Measurements from ENCODE around the gene CYFIP1. TPM values are rescaled to one million over a fixed set of nuclear protein-coding genes. Genes with fewer than 3 reads are reported as not detected.

Gene CYFIP1
- total RNA-seq, 1 donor from 2014 or later, result 14.5 TPM

GRCh38 chr15:22891426-22892210, 88.5 kb downstream of the CYFIP1 start:
- intact Hi-C loops (cut with micrococcal nuclease), result no loop called here

GRCh38 chr15:22890296-22890695, 89.9 kb downstream of the CYFIP1 start:
- intact Hi-C loops (cut with micrococcal nuclease), result no loop called here

DNA sequence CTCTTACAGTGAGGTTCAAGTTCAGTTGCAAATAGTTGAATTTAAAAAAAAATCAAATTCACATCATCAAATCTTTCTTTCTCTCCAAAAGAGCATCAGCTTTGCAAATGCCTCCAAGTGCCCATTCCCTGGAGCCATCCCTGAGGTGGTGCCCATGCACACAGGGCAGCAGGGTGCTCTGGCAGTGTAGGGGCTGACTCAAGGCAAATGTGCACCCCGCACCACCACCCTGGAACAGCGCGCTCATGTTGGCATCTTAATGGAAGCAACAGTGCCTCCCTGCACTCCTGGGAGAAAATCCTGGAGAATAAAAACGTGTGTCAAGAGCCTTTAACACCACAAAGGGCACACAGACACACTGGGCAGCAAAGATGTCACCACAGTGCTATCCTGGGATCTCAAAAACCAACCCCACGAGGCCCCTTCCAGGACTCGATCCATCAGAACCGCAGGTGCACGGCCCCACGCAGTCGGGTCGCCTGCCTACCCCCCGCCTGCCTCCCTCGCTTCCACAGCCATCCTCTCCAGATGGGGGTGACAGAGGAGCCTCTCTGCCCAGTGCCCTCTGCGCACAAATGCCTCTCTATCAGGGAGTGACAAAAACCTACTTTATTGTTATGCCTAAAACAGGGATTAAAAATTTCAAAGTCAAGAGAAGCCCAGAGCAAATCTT, 90.9 kb downstream of the CYFIP1 start:
- intact Hi-C loops (cut with micrococcal nuclease), result no loop called here

- intact Hi-C loops (cut with micrococcal nuclease), result no loop called here
Measured at GRCh38 chr15:22888120-22888859, 91.9 kb downstream of the CYFIP1 start.

DNA sequence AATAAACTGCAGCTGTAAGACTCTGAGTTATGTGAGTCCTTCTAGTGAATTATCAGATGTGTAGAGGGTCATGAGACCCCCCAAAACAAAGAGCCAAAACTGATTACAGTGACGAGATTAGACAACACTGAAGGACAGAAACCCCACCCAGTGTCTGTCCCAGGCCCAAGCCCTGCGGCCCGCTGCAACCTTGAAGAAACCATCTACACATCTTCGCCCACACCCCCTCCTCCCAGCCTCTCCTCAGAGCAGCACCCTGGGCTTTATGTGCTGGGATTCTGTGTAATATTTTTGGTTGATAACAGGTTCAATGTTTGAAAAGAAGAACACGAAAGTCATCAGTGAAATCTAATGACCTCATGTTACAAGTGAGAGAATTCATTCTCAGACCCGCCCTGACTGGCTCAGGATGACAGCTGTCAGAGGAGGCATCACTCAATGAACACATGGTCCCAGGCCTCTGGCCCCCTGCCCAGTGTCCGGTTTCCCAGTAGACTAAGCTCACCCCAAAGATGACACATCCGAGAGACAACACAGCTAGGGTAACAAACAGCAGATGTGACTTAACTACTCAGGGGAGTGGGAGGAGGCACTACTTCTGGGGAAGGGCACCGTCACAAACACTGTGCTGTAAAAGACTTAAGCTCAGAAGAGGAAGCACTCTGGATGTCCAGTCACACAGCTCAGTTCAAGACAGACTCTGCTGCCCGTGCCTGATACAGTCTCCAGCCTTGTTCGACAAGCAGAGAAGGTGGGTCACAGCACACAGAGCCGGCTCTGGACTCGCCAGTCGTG, 92.8 kb downstream of the CYFIP1 start:
- intact Hi-C loops (cut with micrococcal nuclease), result no loop called here

DNA sequence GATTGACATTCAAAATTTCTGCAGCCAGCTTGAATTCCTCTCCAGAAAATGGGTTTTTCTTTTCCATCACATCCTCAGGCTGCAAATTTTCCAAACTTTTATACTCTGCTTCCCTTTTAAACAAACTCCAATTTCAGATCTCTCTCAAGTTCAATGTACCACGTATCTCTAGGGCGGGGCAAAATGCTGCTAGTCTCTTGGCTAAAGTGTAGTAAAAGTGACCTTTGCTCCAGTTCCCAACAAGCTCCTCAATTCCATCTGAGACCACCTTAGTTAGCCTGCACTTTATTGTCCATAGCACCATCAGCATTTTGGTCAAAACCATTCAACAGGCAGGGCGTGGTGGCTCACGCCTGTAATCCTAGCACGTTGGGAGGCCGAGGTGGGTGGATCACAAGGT, 95.0 kb downstream of the CYFIP1 start:
- intact Hi-C loops (cut with micrococcal nuclease), result no loop called here

DNA sequence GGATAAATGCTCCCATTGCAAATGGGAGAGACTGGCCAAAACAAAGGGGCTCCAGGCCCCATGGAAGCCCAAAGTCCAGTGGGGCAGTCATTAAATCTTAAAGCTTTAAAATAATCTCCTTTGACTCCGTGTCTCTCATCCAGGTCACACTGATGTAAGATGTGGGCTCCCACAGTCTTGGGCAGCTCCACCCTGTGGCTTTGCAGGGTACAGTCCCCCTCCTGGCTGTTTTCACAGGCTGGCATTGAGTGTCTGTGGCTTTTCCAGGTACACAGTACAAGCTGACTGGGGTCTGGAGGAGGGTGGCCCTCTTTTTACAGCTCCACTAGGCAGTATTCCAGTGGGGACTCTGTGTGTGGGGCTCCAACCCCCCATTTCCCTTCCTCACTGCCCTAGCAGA, 95.8 kb downstream of the CYFIP1 start:
- intact Hi-C loops (cut with micrococcal nuclease), result no loop called here

DNA sequence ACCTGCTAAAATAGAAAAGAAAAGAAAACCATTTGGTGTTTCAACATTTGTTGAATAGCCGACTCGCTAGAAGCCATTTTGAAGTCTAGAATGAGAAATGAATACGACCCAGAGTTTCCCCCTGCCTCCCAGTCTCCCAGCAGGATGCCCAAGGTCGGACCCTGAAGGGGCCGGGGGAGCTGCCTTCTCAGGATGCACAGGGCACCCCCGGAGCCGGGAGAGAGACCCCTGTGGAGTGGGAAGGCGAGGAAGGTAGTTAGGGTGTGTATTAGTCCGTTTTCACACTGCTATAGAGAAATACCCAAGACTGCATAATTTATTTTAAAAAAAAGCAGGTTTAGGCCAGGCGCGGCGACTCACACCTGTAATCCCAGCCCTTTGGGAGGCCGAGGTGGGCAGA, 97.0 kb downstream of the CYFIP1 start:
- intact Hi-C loops (cut with micrococcal nuclease), result no loop called here

DNA sequence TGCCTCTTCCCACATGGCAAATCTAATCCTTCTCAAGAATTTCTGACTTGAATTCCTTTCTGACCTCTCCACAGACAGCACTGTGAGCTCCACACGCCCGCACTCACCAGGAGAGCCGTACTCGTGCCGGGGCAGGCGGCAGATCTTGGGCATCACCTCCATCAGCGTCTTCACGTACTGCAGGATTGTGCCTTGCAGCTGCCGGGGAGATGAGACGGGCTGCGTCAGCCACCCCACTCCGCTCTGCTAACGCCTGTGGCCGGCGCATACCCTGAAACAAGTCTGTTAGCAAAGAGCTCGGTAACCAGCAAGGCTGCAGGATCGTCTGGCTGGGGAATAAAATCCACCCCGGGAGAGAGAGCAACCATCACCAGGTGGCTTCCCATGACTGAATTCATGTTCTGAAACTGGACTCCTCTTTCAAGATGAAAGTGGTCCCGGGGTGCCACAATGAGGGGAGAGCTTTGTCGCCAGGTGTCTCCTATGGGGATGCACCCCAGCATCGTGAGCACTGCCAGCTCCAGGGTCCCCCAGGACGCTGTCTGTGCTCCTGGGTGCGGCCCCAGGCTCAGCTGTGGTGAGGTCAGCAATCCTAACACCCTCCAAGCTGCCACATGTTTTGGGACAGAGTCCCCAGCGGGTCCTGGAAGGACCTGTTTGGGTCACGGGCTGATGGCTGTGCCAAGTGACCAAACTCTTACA, 98.3 kb downstream of the CYFIP1 start:
- intact Hi-C loops (cut with micrococcal nuclease), result no loop called here

- intact Hi-C loops (cut with micrococcal nuclease), result no loop called here
Measured at GRCh38 chr15:22880981-22881738, 99.0 kb downstream of the CYFIP1 start.

DNA sequence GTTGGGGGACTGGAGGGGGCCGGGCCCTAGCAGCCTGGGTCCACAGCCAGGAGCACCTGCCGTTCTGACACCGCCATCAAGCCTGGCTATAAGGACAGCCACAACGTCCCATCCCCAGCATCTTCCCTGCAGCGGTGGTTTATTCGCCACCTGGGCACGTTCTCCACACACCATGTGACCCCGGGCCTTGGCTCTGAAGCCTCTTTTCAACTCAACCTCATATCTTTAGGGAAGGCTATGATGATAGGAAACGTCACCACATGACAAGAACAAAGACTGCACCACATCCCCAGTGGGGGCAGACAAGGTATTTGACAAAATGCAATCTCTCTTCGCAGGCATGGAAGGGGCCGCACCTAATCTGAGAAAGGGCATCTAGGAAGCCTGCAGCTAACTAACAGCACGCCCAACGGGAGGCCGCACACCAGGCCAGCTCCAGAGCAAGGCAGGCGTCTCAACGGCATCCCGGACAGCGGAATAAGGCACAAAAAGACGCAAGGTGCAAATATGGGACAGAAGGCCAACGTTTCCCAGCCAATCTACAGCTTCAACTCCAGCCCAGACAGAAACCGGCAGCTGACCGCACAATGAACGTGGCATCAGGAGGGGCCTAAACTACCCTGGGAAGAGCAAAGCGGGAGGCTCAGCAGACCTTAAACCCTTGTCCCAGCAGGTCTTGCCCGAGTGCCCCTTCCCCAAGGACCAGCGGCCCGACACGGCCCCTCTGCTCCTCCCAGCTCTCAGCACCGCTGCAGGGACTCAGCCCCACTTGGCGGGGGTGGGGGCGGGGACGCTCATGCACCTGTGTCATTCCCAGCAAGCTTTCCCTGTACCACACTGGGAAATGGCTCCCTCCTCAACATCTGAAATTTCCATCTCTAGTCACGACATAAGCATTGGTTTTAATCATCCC, 99.8 kb downstream of the CYFIP1 start:
- intact Hi-C loops (cut with micrococcal nuclease), result no loop called here

DNA sequence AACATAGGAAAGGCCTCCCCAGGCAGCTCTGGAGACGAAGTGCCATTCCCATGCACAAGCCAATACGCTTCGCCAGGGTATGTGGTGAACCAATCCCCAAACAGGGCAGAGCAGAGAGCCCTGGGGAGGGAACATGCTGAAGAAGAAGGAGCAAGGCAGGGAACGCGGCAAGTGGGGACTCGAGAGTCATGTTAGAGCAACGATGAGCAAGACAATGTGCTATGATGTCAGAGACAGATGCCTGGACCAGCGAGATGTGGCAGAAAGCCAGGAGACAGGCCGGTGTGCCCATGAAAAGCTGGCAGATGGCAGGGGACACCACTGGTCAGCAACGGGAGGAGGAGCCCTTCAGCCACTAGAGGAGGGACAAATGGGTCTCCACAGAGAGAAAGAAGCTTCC, 102.1 kb downstream of the CYFIP1 start:
- intact Hi-C loops (cut with micrococcal nuclease), result no loop called here

DNA sequence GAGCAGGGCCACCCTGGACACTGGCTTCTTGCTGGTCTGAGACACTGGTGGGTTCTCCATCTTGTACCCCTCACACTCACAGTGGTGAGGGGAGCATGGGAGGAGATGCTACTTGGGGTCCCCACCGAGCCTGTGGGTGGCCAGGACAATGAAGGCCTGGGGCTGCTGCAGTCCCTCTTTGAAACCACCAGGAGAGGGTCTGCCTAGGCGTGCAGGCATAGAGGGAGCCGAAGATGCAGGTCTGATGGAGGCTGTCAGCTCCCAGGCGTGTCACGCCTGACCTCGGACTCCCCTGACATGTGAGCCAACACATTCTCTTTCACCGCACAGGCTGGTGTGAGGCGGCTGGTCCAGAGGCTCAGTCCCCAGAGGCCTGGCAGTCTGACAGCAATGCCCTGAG, 102.6 kb downstream of the CYFIP1 start:
- intact Hi-C loops (cut with micrococcal nuclease), result no loop called here

- intact Hi-C loops (cut with micrococcal nuclease), result no loop called here
Measured at GRCh38 chr15:22877117-22877516, 103.1 kb downstream of the CYFIP1 start.

- intact Hi-C loops (cut with micrococcal nuclease), result no loop called here
Measured at GRCh38 chr15:22874966-22875365, 105.2 kb downstream of the CYFIP1 start.

- intact Hi-C loops (cut with micrococcal nuclease), result no loop called here
Measured at GRCh38 chr15:22874256-22874655, 105.9 kb downstream of the CYFIP1 start.

- intact Hi-C loops (cut with micrococcal nuclease), result no loop called here
Measured at GRCh38 chr15:22873841-22874240, 106.3 kb downstream of the CYFIP1 start.

DNA sequence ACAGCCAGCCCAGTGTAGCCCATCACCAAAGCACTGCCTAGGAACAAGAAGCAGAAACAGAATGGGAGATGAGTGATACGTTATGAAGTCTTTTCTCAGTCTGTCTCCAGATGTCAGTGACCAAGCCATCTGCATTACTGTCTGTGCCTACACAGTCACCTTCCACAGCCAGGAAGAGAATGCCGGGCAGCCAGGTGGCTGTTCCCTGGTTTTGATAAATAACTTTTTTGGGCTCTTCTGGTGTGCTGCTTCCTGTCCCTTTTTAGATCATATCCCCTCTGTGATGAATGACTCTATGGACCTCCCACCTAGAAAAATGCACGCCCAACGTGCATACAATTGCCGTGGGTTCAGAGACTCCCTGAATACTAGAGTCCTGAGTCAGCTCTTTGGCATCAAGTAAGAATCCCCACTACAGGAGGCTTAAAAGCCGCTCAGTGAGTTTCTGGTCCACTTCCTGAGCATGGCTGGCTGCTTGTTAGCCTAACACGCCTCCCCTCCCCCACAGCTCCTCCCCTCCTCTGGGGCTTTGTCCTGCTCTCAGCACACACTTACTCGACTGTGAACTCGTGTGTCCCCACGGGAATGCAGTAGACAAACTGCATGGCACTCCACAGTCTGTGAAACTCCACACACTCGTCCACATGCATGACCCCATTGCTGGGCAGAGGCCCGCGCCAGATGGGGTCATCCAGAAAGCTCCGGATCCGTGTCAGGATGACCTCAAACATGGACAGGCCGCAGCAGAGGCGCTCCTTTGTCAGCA, 107.0 kb downstream of the CYFIP1 start:
- intact Hi-C loops (cut with micrococcal nuclease), result no loop called here
